Astrocyte of the hippocampus (primary cell): ENCODE measurements around the gene CARHSP1.
"Not testable (repeated sequence)": the region's sequence is repeated elsewhere in the genome, so short reads cannot be mapped to it uniquely, and the experiment has no call there.

Source experiments
- DNase-seq: peaks from one replicate; pipeline ENCODE4 v3.0.0; 2011; ENCODE audit warnings: low read depth, low spot score

CARHSP1 gene

GRCh38 chr16:8868416-8869211, at the start of gene CARHSP1:
Gene CARHSP1 (minus strand): TSS chr16:8869006. CDS start chr16:8859328, 9,678 bp downstream.
- DNase-seq = peak; percentile 96

GRCh38 chr16:8917336-8917735, 48.5 kb upstream of the CARHSP1 start:
- not testable (repeated sequence) for DNase-seq

GRCh38 chr16:8916541-8917225, 47.9 kb upstream of the CARHSP1 start:
- no peak for DNase-seq

- no peak for DNase-seq
Measured at GRCh38 chr16:8915722-8916301, 47.0 kb upstream of the CARHSP1 start.

- no peak for DNase-seq
Measured at GRCh38 chr16:8914098-8914497, 45.3 kb upstream of the CARHSP1 start.

- DNase-seq = no peak
Measured at GRCh38 chr16:8912793-8913192, 44.0 kb upstream of the CARHSP1 start.

GRCh38 chr16:8910811-8911210, 42.0 kb upstream of the CARHSP1 start:
- no peak for DNase-seq

GRCh38 chr16:8908810-8909468, 40.1 kb upstream of the CARHSP1 start:
- no peak for DNase-seq

- peak; percentile 85 for DNase-seq
Measured at GRCh38 chr16:8907096-8907495, 38.3 kb upstream of the CARHSP1 start.

GRCh38 chr16:8905795-8906591, 37.2 kb upstream of the CARHSP1 start:
- no peak for DNase-seq

GRCh38 chr16:8905168-8905762, 36.5 kb upstream of the CARHSP1 start:
- DNase-seq = peak; percentile 63

GRCh38 chr16:8904018-8904430, 35.2 kb upstream of the CARHSP1 start:
- DNase-seq = no peak

GRCh38 chr16:8903004-8903403, 34.2 kb upstream of the CARHSP1 start:
- DNase-seq = no peak

- no peak for DNase-seq
Measured at GRCh38 chr16:8901320-8901861, 32.6 kb upstream of the CARHSP1 start.

- no peak for DNase-seq
Measured at GRCh38 chr16:8900343-8900742, 31.5 kb upstream of the CARHSP1 start.

GRCh38 chr16:8899709-8900317, 31.0 kb upstream of the CARHSP1 start:
- DNase-seq = no peak

- no peak for DNase-seq
Measured at GRCh38 chr16:8898660-8899318, 30.0 kb upstream of the CARHSP1 start.

- DNase-seq = no peak
Measured at GRCh38 chr16:8894736-8895334, 26.0 kb upstream of the CARHSP1 start.
